Panc1 (cell line): ENCODE results near the gene ARHGEF28.

Experiments used
- CTCF ChIP-seq: fragments of 450-650 bp; IDR thresholded peaks from 2 replicates; pipeline ENCODE4 v1.5.1; 2017; ENCODE audit warnings: mild to moderate bottlenecking
- POLR2AphosphoS5 ChIP-seq: IDR thresholded peaks from 2 replicates; pipeline ENCODE4 v1.6.1; 2012; ENCODE audit warnings: mild to moderate bottlenecking, low read depth, low read length, moderate library complexity
- REST ChIP-seq, 2 experiments: IDR thresholded peaks; 2 replicates each; pipeline ENCODE4 v1.6.1; 2011 to 2012; ENCODE audit warnings: low read depth in 2 of 2, control low read depth in 1 of 2, low read length in 1 of 2, mild to moderate bottlenecking in 1 of 2, moderate library complexity in 1 of 2; ENCODE audit not compliant: insufficient read depth in 1 of 2
- SIN3A ChIP-seq: IDR thresholded peaks from 2 replicates; pipeline ENCODE4 v1.6.1; 2012; ENCODE audit warnings: low read depth, mild to moderate bottlenecking, low read length, moderate library complexity, borderline replicate concordance; ENCODE audit not compliant: insufficient read depth
- TCF7L2 ChIP-seq: IDR thresholded peaks from 2 replicates; pipeline ENCODE4 v1.6.1; 2011; ENCODE audit warnings: mild to moderate bottlenecking, low read depth, low read length, inconsistent platforms

GRCh38 chr5:73940801-73941200, 314.8 kb downstream of the ARHGEF28 start:
- TF ChIP-seq CTCF (no peak), POLR2AphosphoS5 (no peak), SIN3A (no peak), REST (IDR thresholded peaks at IDR 0.05; ENCODE audit: insufficient read depth in 1 of 2, low read depth in 2 of 2, low read length in 1 of 2) (no peak), TCF7L2 (no peak)
